GM18502 (cell line): ENCODE results near the gene CDR2.
"Not testable (repeated sequence)": the region's sequence is repeated elsewhere in the genome, so short reads cannot be mapped to it uniquely, and the experiment has no call there.

Source experiments
- ATAC-seq: cut with Tn5 transposase; IDR thresholded peaks from one replicate; pipeline ENCODE4 v1.9.1; 2021; ENCODE audit warnings: mild to moderate bottlenecking; ENCODE audit not compliant: unreplicated experiment, poor library complexity

The CDR2 gene

GRCh38 chr16:22374311-22375116 is at the start of gene CDR2:
Gene CDR2 (minus strand): TSS chr16:22374619. CDS start chr16:22374309, 310 bp downstream.
- peak; percentile 91 for ATAC-seq

GRCh38 chr16:22423716-22424115 is 49.3 kb upstream of the CDR2 start:
- ATAC-seq, result no peak

GRCh38 chr16:22421136-22421535 is 46.7 kb upstream of the CDR2 start:
- ATAC-seq, result no peak

GRCh38 chr16:22420606-22421135 is 46.3 kb upstream of the CDR2 start:
- no peak for ATAC-seq

GRCh38 chr16:22419908-22420307 is 45.5 kb upstream of the CDR2 start:
- no peak for ATAC-seq

- ATAC-seq, result no peak
Measured at GRCh38 chr16:22418826-22419225, 44.4 kb upstream of the CDR2 start.

- ATAC-seq, result not testable (repeated sequence)
Measured at GRCh38 chr16:22417798-22418197, 43.4 kb upstream of the CDR2 start.

GRCh38 chr16:22417019-22417418 is 42.6 kb upstream of the CDR2 start:
- ATAC-seq, result no peak

- ATAC-seq, result no peak
Measured at GRCh38 chr16:22413819-22414218, 39.4 kb upstream of the CDR2 start.

- no peak for ATAC-seq
Measured at GRCh38 chr16:22407486-22407885, 33.1 kb upstream of the CDR2 start.

- no peak for ATAC-seq
Measured at GRCh38 chr16:22402191-22402590, 27.8 kb upstream of the CDR2 start.

- ATAC-seq, result no peak
Measured at GRCh38 chr16:22400900-22401299, 26.5 kb upstream of the CDR2 start.

GRCh38 chr16:22397931-22398330 is 23.5 kb upstream of the CDR2 start:
- no peak for ATAC-seq

GRCh38 chr16:22397464-22397863 is 23.0 kb upstream of the CDR2 start:
- no peak for ATAC-seq

GRCh38 chr16:22395960-22396359 is 21.5 kb upstream of the CDR2 start:
- no peak for ATAC-seq

- no peak for ATAC-seq
Measured at GRCh38 chr16:22394121-22394520, 19.7 kb upstream of the CDR2 start.

- ATAC-seq, result no peak
Measured at GRCh38 chr16:22388101-22388644, 13.8 kb upstream of the CDR2 start.

- no peak for ATAC-seq
Measured at GRCh38 chr16:22386976-22387375, 12.6 kb upstream of the CDR2 start.

GRCh38 chr16:22385196-22385595 is 10.8 kb upstream of the CDR2 start:
- no peak for ATAC-seq

- ATAC-seq, result no peak
Measured at GRCh38 chr16:22383827-22384226, 9.4 kb upstream of the CDR2 start.

GRCh38 chr16:22381392-22381791 is 7.0 kb upstream of the CDR2 start:
- ATAC-seq, result no peak

GRCh38 chr16:22380529-22380928 is 6.1 kb upstream of the CDR2 start:
- ATAC-seq, result no peak
